ENCODE data around the gene HPRT1.

DNA sequence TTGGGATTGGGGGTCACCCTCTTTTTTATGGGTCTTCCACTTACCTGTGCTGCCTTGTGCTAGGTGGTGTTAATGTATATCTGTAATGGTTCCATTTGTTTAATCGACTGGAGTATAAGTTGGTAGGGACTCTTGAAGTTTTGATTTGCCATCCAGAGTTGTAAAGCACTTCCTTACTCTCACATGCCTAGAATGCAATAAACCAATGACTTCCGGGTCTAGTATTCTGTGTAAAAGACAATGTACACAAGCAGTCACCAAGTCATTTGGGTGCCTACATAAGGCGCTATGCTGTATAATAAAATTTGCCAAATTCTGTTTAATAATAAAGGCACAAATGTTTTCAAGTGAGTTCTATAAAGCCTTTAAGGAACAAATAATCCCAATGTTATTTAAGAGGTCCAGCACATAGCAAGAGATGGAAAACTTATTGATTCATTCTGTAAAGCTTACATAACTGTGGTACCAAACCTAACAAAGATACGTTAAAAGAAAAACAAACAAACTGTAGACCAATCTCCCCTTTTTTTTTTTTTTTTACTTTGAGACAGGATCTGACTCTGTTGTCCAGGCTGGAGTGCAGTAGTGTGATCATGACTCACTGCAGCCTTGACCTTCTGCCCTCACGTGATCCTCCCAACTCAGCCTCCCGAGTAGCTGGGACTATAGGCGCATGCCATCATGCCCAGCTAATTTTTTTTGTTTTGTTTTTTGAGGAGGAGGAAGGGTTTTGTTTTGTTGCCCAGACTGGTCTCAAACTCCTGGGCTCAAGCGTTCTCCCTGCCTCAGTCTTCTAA lies 41.5 kb upstream of the HPRT1 start:
- TF ChIP-seq, protein P1, sequence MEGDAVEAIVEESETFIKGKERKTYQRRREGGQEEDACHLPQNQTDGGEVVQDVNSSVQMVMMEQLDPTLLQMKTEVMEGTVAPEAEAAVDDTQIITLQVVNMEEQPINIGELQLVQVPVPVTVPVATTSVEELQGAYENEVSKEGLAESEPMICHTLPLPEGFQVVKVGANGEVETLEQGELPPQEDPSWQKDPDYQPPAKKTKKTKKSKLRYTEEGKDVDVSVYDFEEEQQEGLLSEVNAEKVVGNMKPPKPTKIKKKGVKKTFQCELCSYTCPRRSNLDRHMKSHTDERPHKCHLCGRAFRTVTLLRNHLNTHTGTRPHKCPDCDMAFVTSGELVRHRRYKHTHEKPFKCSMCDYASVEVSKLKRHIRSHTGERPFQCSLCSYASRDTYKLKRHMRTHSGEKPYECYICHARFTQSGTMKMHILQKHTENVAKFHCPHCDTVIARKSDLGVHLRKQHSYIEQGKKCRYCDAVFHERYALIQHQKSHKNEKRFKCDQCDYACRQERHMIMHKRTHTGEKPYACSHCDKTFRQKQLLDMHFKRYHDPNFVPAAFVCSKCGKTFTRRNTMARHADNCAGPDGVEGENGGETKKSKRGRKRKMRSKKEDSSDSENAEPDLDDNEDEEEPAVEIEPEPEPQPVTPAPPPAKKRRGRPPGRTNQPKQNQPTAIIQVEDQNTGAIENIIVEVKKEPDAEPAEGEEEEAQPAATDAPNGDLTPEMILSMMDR (IDR thresholded peaks at IDR 0.05), result no peak
- TF ChIP-seq POLR2AphosphoS5 (IDR thresholded peaks at IDR 0.05), result no peak
- no peak for TF ChIP-seq POLR2A (IDR thresholded peaks at IDR 0.05)
- TF ChIP-seq EP300 (IDR thresholded peaks at IDR 0.05), result no peak

Measured in suprapubic skin (tissue), 4 donors.